ENCODE data around the gene TEX11. TPM values are rescaled to one million over a fixed set of nuclear protein-coding genes. Genes with fewer than 3 reads are reported as not detected.
"Not testable (repeated sequence)": the region's sequence is repeated elsewhere in the genome, so short reads cannot be mapped to it uniquely, and the experiment has no call there.

The TEX11 gene
- total RNA-seq, 1 experiment from 2014 or later: not detected

DNA sequence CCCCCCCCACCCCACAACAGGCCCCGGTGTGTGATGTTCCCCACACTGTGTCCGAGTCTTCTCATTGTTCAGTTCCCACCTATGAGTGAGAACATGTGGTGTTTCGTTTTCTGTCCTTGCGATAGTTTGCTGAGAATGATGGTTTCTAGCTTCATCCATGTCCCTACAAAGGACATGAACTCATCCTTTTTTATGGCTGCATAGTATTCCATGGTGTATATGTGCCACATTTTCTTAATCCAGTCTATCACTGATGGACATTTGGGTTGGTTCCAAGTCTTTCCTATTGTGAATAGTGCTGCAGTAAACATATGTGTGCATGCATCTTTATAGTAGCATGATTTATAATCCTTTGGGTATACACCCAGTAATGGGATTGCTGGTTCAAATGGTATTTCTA, 393.2 kb downstream of the TEX11 start:
- DNase-seq (ENCODE audit: low spot score); in situ Hi-C loops (cut with HindIII; ENCODE audit: low sequenced_read_pairs): not testable (repeated sequence)

DNA sequence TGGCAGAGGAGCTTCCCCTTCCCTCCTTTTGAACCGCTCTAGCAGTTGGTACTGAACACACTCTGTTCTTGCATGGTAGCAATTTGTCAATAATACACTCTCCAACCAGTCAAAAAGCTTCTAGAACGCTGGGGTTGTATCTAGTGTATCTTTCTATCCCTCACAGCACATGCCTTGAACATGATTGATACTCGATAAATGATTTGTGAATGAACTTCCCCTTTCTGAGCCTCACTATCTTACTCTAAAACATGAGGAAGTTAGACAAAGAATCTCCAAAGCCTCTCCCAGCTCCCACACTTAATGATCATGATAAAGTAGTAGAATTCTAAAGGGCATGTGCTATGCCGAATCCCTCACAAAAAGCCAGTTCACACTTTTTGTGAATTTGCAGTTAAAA, 399.4 kb downstream of the TEX11 start:
- DNase-seq (ENCODE audit: low spot score): no peak
- in situ Hi-C loops (cut with HindIII; ENCODE audit: low sequenced_read_pairs): no loop called here

DNA sequence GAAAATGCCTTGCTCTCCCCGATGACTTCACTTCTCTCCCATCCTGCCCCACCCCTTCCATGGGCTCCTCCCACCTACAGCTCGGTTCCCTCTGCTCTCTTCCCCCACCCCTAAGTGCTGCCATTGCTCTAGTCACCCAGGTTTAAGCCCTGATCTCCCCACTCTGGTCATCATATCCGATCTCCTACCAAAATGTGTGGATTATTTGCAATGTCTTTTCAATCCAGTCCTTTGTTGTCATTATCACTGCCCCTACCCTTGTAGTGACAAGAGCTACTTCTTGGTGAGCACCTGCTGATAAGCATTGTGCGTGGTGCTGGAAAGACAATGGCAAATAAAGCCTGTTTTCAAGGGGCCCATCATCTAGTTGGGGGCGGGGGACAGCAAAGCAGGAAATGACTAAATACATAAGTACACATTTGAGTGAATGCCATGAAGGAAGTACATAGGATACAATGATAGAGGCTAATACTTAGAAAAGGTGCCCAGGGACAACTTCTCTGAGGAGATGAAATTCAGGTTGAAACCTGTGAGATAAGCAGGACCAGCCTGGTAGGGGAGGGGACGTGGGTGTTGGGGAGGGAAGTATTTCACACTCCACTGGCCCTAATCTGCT, 400.1 kb downstream of the TEX11 start:
- no peak for DNase-seq (ENCODE audit: low spot score)
- in situ Hi-C loops (cut with HindIII; ENCODE audit: low sequenced_read_pairs): no loop called here

DNA sequence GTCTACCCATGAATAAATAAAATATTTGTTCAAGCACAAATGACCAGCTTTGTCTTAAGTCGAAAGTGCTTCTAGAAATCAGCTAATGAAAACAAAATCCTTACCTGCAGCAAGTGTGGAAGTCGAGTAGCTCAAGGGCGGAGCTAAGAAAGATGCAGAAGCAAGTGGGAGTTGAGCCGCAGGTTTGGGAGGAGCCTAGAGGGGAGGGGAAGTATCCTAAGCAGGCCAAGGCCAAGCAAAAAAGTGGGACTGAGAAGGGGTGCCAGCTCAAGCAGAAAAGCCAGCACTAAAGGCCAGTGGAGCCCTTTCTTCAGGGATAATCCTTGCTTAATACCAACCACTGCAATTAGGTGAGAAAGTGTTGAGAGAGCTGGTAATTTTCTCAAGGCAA, 403.1 kb downstream of the TEX11 start:
- in situ Hi-C loops (cut with HindIII; ENCODE audit: low sequenced_read_pairs): no loop called here
- DNase-seq (ENCODE audit: low spot score): no peak

DNA sequence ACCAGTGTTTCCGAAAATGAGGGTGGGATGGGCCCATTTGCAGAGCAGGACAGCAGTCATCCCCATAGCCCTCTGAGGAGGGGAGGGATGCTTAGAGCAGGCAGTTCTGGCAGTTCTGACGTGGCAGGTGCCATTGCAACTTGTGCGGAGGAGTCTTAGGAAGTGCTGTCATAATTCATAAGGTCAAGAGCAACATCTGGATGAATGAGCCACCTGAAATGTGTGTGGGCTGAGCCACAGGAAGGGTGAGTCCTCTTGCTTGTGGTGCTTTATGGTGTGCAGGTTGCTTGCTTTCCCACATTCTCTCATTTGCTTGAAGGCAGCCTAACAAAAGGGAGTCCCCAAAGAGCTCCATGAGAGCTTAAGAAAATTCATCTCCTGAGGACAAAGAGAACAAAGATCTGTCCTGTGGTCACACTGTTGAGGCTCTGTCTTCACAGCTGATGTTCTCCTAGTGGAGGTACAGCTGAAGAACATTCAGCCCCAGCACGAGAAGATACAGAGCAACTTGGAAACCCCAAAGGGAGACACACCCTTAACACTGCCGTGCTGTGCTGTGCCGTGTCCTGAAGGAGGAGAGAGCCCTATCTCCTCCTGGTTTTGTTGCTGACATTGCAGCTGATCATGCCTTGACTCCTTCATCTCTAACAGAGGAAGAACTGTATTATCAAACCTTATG, 403.6 kb downstream of the TEX11 start:
- no peak for DNase-seq (ENCODE audit: low spot score)
- in situ Hi-C loops (cut with HindIII; ENCODE audit: low sequenced_read_pairs): no loop called here

DNA sequence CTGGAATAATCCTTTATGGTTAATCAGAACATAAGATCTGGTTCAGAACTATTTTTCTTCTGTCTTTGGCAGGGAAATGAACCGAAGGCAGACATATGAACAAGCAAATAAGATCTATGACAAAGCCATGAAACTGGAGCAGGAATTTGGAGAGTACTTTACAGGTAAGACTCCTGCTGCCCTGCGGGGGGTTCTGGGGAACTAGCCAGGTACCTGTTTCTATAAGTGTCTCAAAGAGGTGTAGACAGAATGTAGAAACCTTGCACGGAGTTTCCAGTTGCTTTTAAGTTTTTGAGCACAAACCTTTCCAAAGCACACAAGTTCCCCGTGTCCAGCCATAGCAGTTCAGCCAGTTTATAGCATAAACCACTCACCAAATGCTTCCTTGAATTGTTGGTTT, 407.7 kb downstream of the TEX11 start:
- in situ Hi-C loops (cut with HindIII; ENCODE audit: low sequenced_read_pairs): no loop called here

DNA sequence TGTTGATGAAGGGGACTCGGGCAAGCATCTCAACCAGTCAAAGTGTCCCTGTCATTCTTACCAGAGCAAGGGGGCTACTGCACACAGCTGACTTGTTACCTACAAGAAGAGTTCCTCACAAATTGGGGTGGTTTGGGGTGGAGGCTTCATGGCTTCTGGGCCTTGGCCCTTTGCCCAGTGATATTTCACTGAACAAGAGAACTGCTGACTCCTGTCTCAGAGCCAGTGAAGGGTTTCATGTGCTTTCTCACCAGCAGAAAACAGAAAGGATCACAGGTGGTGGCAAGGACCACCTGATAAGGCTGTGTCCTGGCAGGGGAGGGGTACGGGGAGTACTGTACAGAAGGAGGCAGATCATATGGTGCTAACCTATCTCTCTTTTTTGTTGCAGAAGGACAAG, 410.4 kb downstream of the TEX11 start:
- no peak for DNase-seq (ENCODE audit: low spot score)
- in situ Hi-C loops (cut with HindIII; ENCODE audit: low sequenced_read_pairs): no loop called here

More for the DNA sequence above, 407.7 kb downstream of the TEX11 start:
- DNase-seq (ENCODE audit: low spot score): no peak

DNA sequence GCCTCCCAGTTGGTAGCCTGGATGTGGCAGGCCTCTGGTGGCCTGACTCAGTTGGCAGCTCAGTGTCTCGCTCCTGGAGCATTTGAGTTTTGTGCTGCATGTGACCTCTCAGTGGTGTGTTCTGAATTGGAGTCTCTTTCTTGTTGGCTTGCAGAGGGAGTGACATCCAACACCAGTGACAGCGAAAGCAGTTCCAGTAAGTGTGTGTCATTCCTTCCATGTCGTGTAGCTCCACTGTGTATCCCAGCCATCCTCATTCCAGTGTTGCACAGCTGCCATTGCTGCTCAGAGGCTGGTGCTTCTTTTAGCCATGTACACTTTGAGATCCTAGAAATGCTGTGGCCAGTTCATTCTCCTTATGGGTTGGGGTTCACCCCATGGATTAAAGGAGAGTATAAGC, 411.5 kb downstream of the TEX11 start:
- in situ Hi-C loops (cut with HindIII; ENCODE audit: low sequenced_read_pairs): no loop called here
- DNase-seq (ENCODE audit: low spot score): no peak

DNA sequence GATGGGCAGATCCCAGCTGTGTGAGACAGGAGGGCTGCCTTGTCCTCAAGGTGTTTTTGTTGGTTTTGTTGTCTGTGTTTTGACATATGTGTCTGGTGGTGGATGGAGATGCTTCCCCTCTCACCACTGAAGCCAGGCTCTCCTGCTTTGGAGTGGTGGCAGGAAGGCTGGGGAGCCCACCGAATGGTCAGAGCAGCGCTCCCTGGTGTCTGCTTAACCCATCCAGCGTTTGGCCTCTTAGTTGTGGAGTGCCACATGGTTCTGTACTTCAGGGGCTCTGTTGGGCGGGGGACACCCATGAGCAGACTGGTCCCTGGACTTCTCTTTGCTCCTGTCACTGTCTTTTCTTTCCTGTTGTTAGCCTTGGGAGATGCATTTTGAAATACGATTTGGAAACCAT, 412.0 kb downstream of the TEX11 start:
- in situ Hi-C loops (cut with HindIII; ENCODE audit: low sequenced_read_pairs): no loop called here
- no peak for DNase-seq (ENCODE audit: low spot score)

DNA sequence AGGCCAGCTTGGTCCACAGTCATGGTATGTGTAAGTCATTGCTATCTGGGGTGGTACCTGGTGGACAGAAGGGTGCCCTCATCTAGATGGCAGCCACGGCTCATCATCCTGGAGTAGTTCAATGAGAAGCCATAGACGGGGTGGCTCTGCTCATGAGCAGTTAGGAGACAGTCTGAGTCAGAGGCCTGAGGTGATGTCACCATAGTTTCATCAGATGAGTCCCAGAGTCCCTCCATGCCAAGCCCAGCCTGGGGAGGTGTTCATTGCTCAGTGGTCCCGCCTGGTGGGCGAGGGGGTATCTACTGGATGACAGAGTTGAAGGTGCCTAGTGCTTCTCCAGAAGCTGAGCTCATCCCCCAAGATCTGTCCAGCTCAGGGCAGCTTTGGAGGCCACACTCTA, 414.1 kb downstream of the TEX11 start:
- in situ Hi-C loops (cut with HindIII; ENCODE audit: low sequenced_read_pairs): no loop called here
- no peak for DNase-seq (ENCODE audit: low spot score)

DNA sequence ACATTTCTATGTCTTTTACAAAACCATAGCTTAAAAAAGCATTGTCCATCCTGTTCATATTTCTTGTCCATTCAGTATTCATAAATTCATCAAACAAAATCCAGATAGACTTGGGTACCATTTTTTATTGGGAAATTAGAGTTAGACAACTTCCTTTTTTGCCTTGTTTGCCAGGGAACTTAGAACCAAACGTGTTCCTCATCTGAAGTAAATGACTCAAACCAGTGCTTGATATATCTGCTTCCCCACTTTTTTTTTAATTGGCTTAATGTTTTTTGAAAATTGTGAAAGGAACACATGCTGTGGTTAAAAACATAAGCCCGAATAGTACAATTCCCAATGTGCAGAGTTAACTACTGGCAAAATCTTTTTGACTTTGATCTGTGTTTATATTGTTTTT, 419.7 kb downstream of the TEX11 start:
- in situ Hi-C loops (cut with HindIII; ENCODE audit: low sequenced_read_pairs): no loop called here
- no peak for DNase-seq (ENCODE audit: low spot score)

DNA sequence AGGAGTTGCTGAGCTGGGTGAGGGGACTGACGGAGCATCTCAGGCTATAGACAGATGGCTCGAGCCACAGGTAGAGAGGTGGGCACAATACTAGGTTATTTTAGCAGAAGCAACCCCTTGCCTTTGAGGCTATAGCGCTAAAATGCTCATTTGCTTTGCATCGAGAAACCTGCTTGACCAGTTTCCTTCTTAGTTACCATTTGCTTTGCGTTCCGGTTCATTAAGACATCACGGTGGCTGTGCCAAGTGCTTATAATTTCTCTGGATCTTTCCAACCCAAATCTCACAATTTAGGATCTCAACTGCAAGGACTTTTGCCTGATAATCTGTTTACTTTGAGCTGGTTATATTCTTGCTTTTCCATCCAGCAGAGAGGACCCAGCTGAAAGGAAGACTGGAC, 423.0 kb downstream of the TEX11 start:
- DNase-seq (ENCODE audit: low spot score): no peak
- in situ Hi-C loops (cut with HindIII; ENCODE audit: low sequenced_read_pairs): no loop called here

DNA sequence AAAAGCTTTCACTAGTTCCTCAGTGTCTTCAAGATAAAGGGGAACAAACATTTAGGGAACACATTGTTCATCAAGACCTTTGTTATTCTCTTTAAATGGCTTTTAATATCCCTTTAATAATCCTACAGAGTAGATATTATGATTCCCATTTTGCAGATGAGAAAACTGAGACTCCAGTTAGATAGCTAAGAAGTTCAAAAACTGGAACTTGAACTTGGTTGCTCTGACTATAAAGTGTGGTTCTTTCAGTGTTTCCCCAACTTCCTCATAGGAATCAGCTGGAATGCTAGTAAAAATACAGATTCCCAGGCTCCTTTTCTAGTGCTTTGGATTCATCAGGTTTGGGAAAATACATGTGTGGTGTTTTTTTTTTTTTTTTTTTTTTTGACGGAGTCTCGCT, 426.2 kb downstream of the TEX11 start:
- DNase-seq (ENCODE audit: low spot score): no peak
- in situ Hi-C loops (cut with HindIII; ENCODE audit: low sequenced_read_pairs): no loop called here

DNA sequence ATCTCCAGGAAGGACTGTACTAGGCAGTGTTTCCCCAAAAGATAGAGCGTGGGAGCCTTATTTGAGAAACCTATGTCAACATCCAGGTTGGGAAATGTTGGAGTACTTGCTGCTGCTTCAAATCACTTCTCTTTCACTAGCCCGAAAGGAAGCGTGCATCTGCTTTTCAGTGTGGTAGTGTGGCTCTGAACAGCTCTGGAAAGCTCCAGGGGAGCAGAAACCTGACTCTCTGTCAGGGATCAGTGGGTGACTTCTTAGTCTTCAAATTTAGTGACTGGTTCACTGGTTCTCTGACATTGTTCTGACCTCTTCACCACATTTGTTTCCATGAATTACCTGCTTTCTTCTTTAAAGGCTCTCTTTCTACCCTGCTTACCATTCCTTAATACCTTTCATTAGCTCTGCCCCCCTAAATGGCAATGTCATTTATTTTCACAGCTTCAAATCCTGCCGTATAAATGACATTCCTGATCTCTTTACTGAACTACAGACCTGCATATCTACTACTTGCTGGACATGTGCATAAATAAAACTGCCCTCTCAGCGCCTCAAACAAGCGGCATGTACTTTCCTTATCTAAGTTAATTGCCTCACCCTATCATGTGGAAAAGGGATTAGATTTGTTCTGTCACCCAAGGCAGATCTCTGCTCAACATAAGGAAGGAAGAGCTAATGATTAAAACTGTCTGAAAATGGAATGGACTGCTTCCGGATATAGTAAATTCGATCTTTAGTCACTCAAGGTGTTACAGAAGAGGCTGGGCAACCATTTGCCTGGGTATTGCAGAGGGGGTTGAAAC, 426.8 kb downstream of the TEX11 start:
- in situ Hi-C loops (cut with HindIII; ENCODE audit: low sequenced_read_pairs): no loop called here
- DNase-seq (ENCODE audit: low spot score): no peak

DNA sequence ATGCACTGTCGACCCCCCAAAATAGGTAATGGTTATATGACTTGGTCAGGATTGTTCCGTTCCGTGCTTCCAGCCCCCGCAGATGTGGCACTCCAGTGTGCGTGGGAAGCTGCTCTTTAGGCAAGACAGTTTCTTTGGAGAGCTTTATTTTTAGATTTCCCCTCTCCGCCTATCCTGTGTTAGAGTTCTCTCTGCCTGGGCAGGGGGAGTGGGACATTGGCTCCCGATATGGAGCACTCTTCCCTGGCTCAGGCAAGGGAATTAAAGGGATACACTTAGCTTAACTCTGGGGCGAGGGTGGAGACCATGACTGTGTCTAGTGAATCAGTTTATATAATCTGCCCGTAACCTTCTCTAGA, 427.9 kb downstream of the TEX11 start:
- no peak for DNase-seq (ENCODE audit: low spot score)
- in situ Hi-C loops (cut with HindIII; ENCODE audit: low sequenced_read_pairs): no loop called here

DNA sequence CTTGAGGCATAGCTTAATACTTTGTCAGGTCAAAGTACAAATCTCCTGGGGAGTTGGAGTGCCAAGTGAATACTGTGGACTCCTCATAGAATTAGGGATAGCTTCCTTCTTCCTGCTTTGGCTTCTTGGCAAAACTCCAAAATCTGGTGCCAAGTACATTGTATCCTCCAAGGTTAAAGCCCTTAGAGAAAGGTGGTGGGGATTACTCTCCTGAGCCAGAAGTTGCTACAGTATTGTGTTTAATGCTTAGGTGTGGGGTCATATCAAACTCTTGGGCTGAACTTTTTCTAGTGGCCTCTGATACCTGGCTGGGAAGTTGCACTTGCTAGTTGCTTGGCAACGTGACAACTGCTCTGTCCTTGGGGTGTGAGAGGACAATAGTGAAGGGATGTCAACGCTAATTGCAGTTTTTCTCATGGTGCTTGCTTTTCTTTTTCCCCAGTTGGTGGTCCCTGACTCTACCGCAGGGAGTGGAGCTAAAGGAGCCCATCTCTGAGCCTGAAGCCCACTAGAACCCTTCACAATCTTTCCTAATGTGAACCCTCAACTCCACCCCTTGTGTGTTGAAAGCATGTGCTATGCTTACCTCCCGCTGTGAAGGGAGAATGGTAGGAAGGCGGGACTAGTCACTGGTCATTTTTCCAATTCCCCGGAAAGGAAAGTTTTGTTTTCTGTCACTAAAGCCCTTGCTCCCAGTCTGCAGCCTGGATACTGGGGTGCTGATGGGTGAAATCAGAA, 428.4 kb downstream of the TEX11 start:
- DNase-seq (ENCODE audit: low spot score): no peak
- in situ Hi-C loops (cut with HindIII; ENCODE audit: low sequenced_read_pairs): no loop called here

DNA sequence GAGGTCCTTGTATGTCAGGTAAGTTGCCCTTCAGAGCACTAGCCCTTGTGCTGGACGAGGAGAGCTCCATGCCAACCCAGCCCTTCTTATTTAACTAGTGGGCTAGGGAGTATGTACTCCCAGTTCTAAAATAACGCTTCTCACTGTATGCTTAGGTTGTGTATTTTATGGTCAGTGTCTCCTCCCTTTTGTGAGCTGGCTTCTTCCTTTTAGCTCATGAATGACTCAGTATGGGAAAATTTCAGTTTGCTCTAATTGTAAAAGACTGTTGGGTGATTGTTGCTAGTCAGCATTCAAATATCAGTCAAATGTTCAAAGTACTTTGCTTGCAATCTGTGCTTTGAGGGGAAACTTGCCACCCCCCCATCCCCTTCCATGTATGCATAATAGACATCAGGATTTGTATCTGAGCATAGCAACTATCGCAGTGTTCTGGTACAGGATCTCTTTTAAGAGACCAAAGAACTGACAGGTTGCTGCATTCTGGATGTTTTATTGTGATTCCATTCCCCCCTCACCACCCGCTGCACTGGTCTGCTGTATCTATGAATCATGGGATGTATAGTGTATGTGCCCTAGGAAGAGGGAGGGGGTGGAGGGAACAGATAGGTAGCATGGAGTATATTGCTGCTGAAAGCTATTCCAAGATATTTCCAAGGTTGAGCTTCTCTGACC, 429.1 kb downstream of the TEX11 start:
- DNase-seq (ENCODE audit: low spot score): no peak

More for the DNA sequence above, 429.1 kb downstream of the TEX11 start:
- in situ Hi-C loops (cut with HindIII; ENCODE audit: low sequenced_read_pairs): no loop called here
